IPS DF 19.7 (cell line): ENCODE measurements around the gene CSK.
"Not testable (repeated sequence)": the region's sequence is repeated elsewhere in the genome, so short reads cannot be mapped to it uniquely, and the experiment has no call there.

Experiments
- DNase-seq: peaks from one replicate; pipeline ENCODE4 v3.0.0-alpha.2; 2013; ENCODE audit warnings: low read depth, low spot score

CSK gene

GRCh38 chr15:74781431-74782258 lies at the start of gene CSK:
CSK (plus strand) TSS chr15:74782080; CDS start chr15:74798298, 16,218 bp downstream.
- DNase-seq = no peak

GRCh38 chr15:74732846-74733245 lies 49.0 kb upstream of the CSK start:
- no peak for DNase-seq

GRCh38 chr15:74733269-74733668 lies 48.6 kb upstream of the CSK start:
- DNase-seq = no peak

GRCh38 chr15:74735305-74735704 lies 46.6 kb upstream of the CSK start:
- no peak for DNase-seq

GRCh38 chr15:74738239-74738638 lies 43.6 kb upstream of the CSK start:
- not testable (repeated sequence) for DNase-seq

- DNase-seq = no peak
Observed at GRCh38 chr15:74742422-74742821, 39.5 kb upstream of the CSK start.

- DNase-seq = no peak
Observed at GRCh38 chr15:74746389-74746788, 35.5 kb upstream of the CSK start.

GRCh38 chr15:74748322-74748946 lies 33.4 kb upstream of the CSK start, which contains the start of gene CYP1A2:
CYP1A2 (plus strand) TSS chr15:74748845; CDS start chr15:74749739, 894 bp downstream.
- DNase-seq = no peak

GRCh38 chr15:74749832-74750231 lies 32.0 kb upstream of the CSK start:
- DNase-seq = no peak

- DNase-seq = no peak
Observed at GRCh38 chr15:74750751-74751150, 31.1 kb upstream of the CSK start.

GRCh38 chr15:74752011-74752410 lies 29.9 kb upstream of the CSK start:
- DNase-seq = no peak

GRCh38 chr15:74752531-74752930 lies 29.3 kb upstream of the CSK start:
- DNase-seq = no peak

GRCh38 chr15:74754593-74755215 lies 27.2 kb upstream of the CSK start:
- DNase-seq = no peak

- no peak for DNase-seq
Observed at GRCh38 chr15:74758736-74759135, 23.1 kb upstream of the CSK start.

GRCh38 chr15:74762791-74763150 lies 19.1 kb upstream of the CSK start:
- no peak for DNase-seq

- DNase-seq = no peak
Observed at GRCh38 chr15:74763416-74763815, 18.5 kb upstream of the CSK start.

GRCh38 chr15:74767167-74768098 lies 14.4 kb upstream of the CSK start:
- no peak for DNase-seq

- DNase-seq = no peak
Observed at GRCh38 chr15:74768099-74768770, 13.6 kb upstream of the CSK start.

- DNase-seq = no peak
Observed at GRCh38 chr15:74768771-74769342, 13.0 kb upstream of the CSK start.

- no peak for DNase-seq
Observed at GRCh38 chr15:74769463-74770025, 12.3 kb upstream of the CSK start.
